AG04450 (cell line): ENCODE measurements around the gene WWOX. TPM values are rescaled to one million over a fixed set of nuclear protein-coding genes. Genes with fewer than 3 reads are reported as not detected.

Source experiments
- CTCF ChIA-PET: fragments of 300-600, 350-600 bp; formaldehyde crosslinking; extraction: SDS; loops from one replicate; lab custom pipeline; 2022; ENCODE audit warnings: antibody characterized with exemption, inconsistent platforms; lab: Charles Lee
- POLR2A ChIA-PET: fragments of 350-600 bp; formaldehyde crosslinking; extraction: SDS; loops from one replicate; lab custom pipeline; 2021; ENCODE audit warnings: antibody characterized with exemption, inconsistent platforms; lab: Yijun Ruan, JAX
- DNase-seq: peaks from one replicate; pipeline ENCODE4 v3.0.0-alpha.2; 2011; ENCODE audit warnings: low read depth, low spot score
- H3K27ac ChIP-seq: one replicate; pipeline ENCODE4 v1.5.1; 2012; ENCODE audit warnings: low read depth, low read length, control low read depth
- H3K27me3 ChIP-seq: one replicate; pipeline ENCODE4 v1.6.0; 2012; ENCODE audit warnings: low read length; ENCODE audit not compliant: control insufficient read depth, insufficient read depth
- H3K4me3 ChIP-seq: 2 replicates; pipeline ENCODE4 v1.5.1; 2011; ENCODE audit warnings: mild to moderate bottlenecking, low read depth, low read length, control low read depth
- H3K9me3 ChIP-seq: 2 replicates; pipeline ENCODE4 v1.5.1; 2012; ENCODE audit warnings: low read length; ENCODE audit not compliant: control insufficient read depth, insufficient read depth
- CTCF ChIP-seq: IDR thresholded peaks from 2 replicates; pipeline ENCODE4 v1.5.1; 2011; ENCODE audit warnings: low read depth, low read length, control low read depth, inconsistent platforms
- polyA plus RNA-seq: library from polyadenylated mRNA; depleted of rRNA; stranded (reverse); fragments of >200 nt; gene quantifications from 2 replicates; pipeline ENCODE4 v1.2.3, GENCODE V29; 2011

WWOX gene
- polyA plus RNA-seq, 1 experiment = 2.1 TPM

- DNase-seq = no peak
- H3K4me3 ChIP-seq = no peak overlapping the region
- no peak for TF ChIP-seq CTCF
- CTCF ChIA-PET = no interaction called here
- H3K27me3 ChIP-seq = no peaks in the 10 kb centered on the region
- no peak overlapping the region for H3K27ac ChIP-seq
- POLR2A ChIA-PET = no interaction called here
- peaks cover 15% of the 10 kb centered on the region for H3K9me3 ChIP-seq
Observed at GRCh38 chr16:79053577-79053976, 954.1 kb downstream of the WWOX start.

- Histone ChIP-seq H3K4me3 (no peak overlapping the region), H3K27me3 (no peaks in the 10 kb centered on the region), H3K27ac (no peak overlapping the region), H3K9me3 (peaks cover 14% of the 10 kb centered on the region)
- no peak for TF ChIP-seq CTCF
- POLR2A ChIA-PET = no interaction called here
- no peak for DNase-seq
- CTCF ChIA-PET = no interaction called here
Observed at GRCh38 chr16:79054211-79054984, 954.9 kb downstream of the WWOX start.

- CTCF ChIA-PET = no interaction called here
- POLR2A ChIA-PET = no interaction called here
- no peak overlapping the region for H3K4me3 ChIP-seq
- no peaks in the 10 kb centered on the region for H3K27me3 ChIP-seq
- DNase-seq = no peak
- no peak for TF ChIP-seq CTCF
- H3K9me3 ChIP-seq = peaks cover 11% of the 10 kb centered on the region
- H3K27ac ChIP-seq = no peak overlapping the region
Observed at GRCh38 chr16:79055251-79055970, 956.0 kb downstream of the WWOX start.

GRCh38 chr16:79061181-79061580, 961.7 kb downstream of the WWOX start:
- ChIA-PET POLR2A (no interaction called here), CTCF (no interaction called here)
- Histone ChIP-seq H3K9me3 (peaks cover 23% of the 10 kb centered on the region), H3K4me3 (no peak overlapping the region), H3K27ac (no peak overlapping the region), H3K27me3 (no peaks in the 10 kb centered on the region)
- no peak for TF ChIP-seq CTCF
- no peak for DNase-seq

GRCh38 chr16:79062336-79062735, 962.9 kb downstream of the WWOX start:
- POLR2A ChIA-PET = no interaction called here
- TF ChIP-seq CTCF = no peak

More at GRCh38 chr16:79062336-79062735, 962.9 kb downstream of the WWOX start:
- CTCF ChIA-PET = no interaction called here
- H3K9me3 ChIP-seq = peaks cover 34% of the 10 kb centered on the region
- no peak for DNase-seq
- no peaks in the 10 kb centered on the region for H3K27me3 ChIP-seq
- no peak overlapping the region for H3K4me3 ChIP-seq
- H3K27ac ChIP-seq = no peak overlapping the region
